Stimulated activated naive CD8-positive, alpha-beta T cell treated with anti-CD3 and anti-CD28 coated beads, Interleukin-15, Interleukin-2, amounts not matched to agents 100 ng/mL and 50 ng/mL, for 24 hours (primary cell): ENCODE data around the gene RAMP1.
A peak's percentile ranks its signal among the peaks of the same experiment; 100 is the strongest.

Source experiments
- H3K27ac Mint-ChIP-seq: one replicate; pipeline ENCODE4 v1.8.0; 2021; ENCODE audit warnings: mild to moderate bottlenecking, mixed read lengths
- H3K27me3 Mint-ChIP-seq: one replicate; pipeline ENCODE4 v1.8.0; 2021; ENCODE audit warnings: mixed read lengths
- H3K36me3 Mint-ChIP-seq: one replicate; pipeline ENCODE4 v1.8.0; 2021; ENCODE audit warnings: low read depth, mixed read lengths
- H3K4me1 Mint-ChIP-seq: one replicate; pipeline ENCODE4 v1.8.0; 2021; ENCODE audit warnings: low read depth, mixed read lengths
- H3K4me3 Mint-ChIP-seq: one replicate; pipeline ENCODE4 v1.8.0; 2021; ENCODE audit warnings: mild to moderate bottlenecking, mixed read lengths
- H3K9me3 Mint-ChIP-seq: one replicate; pipeline ENCODE4 v1.8.0; 2021; ENCODE audit warnings: mixed read lengths

Gene RAMP1

DNA sequence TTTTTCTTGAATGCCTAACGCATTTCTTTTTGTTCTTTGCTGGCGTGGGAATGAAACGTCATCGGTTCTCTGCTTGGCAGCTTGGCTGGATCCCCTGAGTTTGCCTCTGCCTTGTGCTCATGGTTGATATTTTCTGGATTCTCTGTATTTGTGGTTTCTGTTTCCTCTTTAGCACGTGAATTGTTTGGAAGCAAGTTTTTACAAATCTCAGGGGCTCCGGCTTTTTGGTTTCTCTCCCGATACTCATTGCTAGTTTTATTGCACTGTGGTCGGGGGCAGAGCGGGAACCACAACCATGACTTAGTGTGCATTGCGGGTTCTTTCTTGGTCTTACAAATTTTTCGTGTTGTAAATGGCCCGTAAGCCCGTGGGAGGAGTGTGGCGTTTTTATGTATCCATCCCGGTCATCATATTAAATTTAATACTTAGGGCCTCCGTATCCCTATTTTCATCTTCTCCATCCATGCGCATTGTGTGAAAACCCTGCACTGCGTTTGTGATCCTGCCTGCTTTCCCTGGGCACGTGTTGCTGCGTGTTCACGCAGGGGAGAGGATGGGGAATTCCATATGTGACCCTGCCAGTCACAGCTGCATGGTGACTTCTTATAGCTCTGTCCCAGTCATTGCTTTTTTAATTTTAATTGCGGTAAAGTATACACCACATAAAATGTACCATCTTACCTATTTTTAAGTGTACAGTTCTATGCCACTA is 9.4 kb downstream of the RAMP1 start:
- peak overlapping the region; percentile 38 for H3K27ac Mint-ChIP-seq
- H3K36me3 Mint-ChIP-seq: no peaks in the 10 kb centered on the region
- peaks cover 18% of the 10 kb centered on the region for H3K4me1 Mint-ChIP-seq
- H3K9me3 Mint-ChIP-seq: no peaks in the 10 kb centered on the region
- peaks cover 32% of the 10 kb centered on the region for H3K27me3 Mint-ChIP-seq
- H3K4me3 Mint-ChIP-seq: no peak overlapping the region

DNA sequence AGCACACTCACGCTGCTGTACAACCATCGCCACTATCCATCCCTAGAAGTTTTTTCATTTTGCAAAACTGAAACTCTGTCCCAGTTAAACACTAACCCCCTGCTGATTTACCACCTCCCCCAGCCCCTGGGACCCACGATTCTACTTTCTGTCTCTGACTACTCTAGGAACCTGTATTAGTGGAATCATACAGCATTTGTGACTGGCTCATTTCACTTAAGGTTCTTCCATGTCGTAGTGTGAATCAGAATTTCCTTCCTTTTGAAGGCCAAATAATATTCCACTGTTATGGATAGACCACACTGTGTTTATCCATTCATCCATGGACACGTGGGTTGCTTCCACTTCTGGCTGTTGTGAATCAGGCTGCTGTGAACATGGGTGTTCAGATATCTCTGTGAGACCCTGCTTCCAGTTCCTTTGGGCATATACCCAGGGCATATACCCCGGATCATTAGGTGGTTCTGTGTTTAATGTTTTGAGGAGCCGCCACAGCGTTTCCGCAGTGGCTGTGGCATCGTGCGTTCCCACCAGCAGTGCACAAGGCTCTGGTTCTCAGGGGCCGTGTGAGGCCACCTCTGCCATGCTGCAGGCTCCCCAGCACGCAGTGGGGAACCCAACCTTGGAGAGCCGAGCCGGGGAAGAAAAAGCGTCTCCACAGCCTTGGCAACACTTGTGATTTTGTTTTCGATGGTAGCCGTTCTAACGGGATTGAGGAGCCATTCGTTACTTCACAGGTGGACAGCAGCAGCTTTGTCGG is 10.1 kb downstream of the RAMP1 start:
- peaks cover 32% of the 10 kb centered on the region for H3K27me3 Mint-ChIP-seq
- H3K4me3 Mint-ChIP-seq: no peak overlapping the region
- no peak overlapping the region for H3K27ac Mint-ChIP-seq
- H3K9me3 Mint-ChIP-seq: no peaks in the 10 kb centered on the region
- no peaks in the 10 kb centered on the region for H3K36me3 Mint-ChIP-seq
- H3K4me1 Mint-ChIP-seq: peaks cover 19% of the 10 kb centered on the region

DNA sequence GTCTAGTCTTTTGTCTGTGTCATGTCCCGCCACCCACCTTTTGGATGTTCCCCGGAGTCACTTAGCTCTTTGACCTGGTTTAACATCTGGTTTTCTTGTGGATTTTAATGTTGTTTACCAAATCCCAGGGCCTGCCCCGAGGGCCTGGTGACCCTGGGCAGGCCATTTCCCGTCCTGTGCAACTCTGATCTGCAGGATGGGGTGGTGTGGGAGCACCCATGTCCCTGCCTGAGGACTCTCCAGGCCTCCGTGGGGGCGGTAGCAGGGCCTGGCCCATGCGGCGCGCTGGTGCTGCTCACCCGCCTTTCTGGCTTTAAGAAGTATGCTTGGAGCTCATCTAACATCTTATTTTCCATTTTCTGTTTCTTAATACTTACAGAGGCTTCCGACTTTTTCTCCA is 10.7 kb downstream of the RAMP1 start:
- Mint-ChIP-seq H3K4me3 (no peak overlapping the region), H3K27me3 (peaks cover 32% of the 10 kb centered on the region), H3K9me3 (no peaks in the 10 kb centered on the region), H3K27ac (peak overlapping the region; percentile 5), H3K4me1 (peaks cover 19% of the 10 kb centered on the region), H3K36me3 (no peaks in the 10 kb centered on the region)

DNA sequence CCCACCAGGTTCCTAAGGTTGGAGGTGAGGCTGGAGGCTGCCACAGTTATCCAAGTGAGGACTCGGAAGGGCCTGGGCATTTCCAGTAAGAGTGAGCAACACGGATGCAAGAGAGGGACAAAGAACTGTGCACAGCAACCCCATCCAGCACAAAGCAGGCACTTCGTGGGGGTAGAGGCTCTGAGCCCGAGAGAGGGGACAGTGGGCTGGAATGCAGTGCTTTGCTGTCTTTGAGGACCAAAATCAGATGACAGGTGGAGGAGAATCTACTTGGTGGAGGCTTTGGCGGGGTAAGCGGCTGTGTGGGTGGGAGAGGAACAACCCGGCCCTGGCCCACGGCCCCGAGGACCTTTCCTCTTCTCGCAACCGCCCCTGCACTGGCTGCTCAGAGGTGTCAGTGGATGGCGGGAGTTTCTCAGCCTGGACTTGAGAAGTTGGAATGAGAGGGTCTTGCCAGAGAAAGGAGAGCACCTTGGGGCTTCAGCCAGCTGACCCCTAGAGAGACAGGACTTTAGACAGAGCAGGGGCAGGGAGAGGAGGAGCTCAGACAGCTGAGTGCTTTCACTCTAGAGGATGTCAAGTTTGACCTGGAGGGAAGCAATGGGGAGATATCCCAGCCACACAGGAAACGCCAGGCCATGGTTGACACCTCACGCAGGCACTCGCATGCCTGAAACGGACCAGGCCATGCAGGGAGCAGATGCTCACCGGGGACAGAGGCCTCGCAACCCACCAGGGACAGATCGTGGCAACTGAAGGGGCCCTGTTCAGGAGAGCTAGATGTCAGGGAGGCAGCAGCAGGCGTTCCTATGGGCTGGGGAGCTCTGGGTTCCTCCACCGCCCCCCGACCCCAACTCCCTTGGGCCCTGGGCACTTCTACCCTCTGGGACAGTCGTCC is 11.6 kb downstream of the RAMP1 start:
- Mint-ChIP-seq H3K36me3 (no peaks in the 10 kb centered on the region), H3K4me1 (peaks cover 19% of the 10 kb centered on the region), H3K4me3 (no peak overlapping the region), H3K27ac (no peak overlapping the region), H3K9me3 (no peaks in the 10 kb centered on the region), H3K27me3 (peaks cover 32% of the 10 kb centered on the region)

DNA sequence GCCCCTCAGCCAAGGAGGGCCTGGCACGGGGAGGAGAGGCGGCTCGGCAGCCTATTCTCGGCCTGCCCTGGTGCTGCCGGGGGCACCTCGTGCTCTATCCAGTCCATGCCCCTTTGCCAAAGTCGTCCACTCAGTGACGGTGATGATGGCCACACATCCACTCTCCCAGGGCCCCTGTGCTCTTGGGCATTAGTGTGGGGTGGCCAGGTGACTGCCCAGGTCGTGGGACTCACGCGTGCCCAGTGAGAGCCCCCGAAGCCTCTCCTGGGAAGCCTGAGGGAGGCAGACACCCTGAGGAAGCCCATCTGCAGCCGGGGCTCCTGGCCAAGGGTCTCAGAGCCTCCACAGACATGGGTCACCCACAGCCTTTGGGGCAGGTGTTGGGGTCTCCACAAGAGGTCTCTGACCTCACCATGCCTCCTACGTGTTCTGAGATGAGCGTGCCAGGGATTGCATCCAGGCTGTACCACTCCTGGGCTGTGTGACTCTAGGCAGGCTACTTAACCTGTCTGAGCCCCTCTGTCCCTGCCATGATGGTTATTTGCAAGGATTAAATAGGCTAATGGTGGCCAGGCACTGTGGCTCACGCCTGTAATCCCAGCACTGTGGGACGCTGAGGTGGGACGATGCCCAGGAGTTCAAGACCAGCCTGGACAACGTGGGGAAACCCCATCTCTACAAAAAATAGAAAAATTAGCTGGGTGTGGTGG is 12.9 kb downstream of the RAMP1 start:
- Mint-ChIP-seq H3K27ac (no peak overlapping the region), H3K4me1 (peaks cover 19% of the 10 kb centered on the region), H3K27me3 (peaks cover 32% of the 10 kb centered on the region), H3K9me3 (no peaks in the 10 kb centered on the region), H3K4me3 (no peak overlapping the region), H3K36me3 (no peaks in the 10 kb centered on the region)

DNA sequence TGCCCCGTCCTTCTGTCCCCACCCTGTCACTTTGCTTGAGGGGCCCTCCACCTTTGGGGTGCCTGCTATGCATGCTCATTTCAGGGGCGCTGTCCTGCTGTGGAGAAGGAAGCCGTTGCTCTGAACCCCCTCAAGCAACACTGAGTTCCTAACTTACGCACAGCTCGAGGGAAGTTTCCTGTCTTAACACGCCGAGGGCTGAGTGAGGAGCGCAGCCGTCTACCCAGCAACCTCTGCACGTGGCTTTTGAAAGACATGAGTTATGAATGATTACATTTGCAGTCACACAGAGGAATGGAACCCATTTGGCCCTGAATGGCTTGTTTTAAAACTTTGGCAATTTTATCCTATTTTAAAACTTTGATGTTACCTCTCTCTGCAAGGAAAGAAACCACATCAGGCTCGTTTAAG is 14.0 kb downstream of the RAMP1 start:
- H3K4me3 Mint-ChIP-seq: no peak overlapping the region
- H3K9me3 Mint-ChIP-seq: no peaks in the 10 kb centered on the region
- H3K36me3 Mint-ChIP-seq: no peaks in the 10 kb centered on the region
- H3K27ac Mint-ChIP-seq: no peak overlapping the region
- H3K27me3 Mint-ChIP-seq: peaks cover 26% of the 10 kb centered on the region
- peaks cover 17% of the 10 kb centered on the region for H3K4me1 Mint-ChIP-seq

DNA sequence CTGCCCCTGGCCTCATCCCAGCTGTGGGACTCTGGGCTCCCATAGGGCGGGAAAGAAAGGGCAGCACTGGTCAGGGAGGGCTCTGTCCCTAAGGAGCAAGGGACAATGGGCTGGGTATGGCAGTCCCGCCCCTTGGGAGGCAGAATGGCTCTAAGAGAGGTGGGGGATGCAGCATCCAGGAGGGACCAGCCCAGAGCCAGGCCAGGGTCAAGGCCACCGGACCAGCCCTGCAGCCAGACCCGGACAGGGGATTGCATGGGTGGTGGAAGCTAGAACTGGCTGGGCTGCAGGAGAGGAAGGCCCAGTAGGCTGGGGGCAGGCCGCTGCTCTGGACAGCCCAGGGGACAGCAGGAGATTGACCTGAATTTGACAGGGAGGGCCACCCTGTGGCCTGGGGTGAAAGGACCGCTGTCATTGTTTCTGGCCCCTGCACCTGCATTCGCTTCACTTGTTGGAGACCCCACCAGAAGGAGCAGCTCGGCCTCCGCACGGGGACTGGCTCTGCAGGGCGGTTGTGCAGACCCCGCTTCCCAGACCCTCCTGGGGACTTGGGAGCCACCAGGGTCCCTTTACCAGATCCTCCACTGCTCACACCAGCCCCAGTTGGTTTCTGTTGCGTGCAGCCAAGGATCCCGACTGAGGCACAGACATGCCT is 14.6 kb downstream of the RAMP1 start:
- Mint-ChIP-seq H3K4me1 (peaks cover 11% of the 10 kb centered on the region), H3K4me3 (no peak overlapping the region), H3K27me3 (peaks cover 20% of the 10 kb centered on the region), H3K9me3 (no peaks in the 10 kb centered on the region), H3K36me3 (no peaks in the 10 kb centered on the region), H3K27ac (no peak overlapping the region)

DNA sequence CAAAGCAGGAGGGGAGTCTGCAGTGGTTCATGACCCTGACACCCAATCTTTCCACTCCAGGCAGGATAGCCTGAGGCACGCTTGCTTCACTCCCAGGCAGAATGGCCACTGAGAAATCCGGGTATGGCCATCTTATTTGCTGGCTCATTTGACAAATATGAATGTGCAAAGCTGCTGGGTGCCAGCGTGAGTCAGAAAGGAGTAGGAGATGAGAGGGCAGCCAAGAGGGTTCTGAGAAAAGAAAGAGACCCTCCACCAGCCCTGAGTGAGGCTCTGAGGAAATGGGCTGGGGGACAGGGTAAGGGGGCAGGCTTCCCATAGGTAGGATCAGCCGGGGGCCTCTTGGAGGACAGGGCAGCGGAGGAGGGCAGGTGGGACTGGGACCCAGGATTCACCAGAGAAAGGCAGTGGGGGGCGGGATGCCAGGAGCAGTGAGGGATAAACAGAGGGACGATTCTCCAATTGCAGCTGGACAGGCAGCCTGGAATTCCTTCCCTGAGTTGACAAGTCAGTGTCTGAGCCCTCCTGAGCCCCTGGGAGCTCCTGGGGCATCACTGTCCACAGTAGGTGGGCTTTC is 15.2 kb downstream of the RAMP1 start:
- Mint-ChIP-seq H3K27ac (no peak overlapping the region), H3K27me3 (peaks cover 13% of the 10 kb centered on the region), H3K36me3 (no peaks in the 10 kb centered on the region), H3K4me1 (peaks cover 7% of the 10 kb centered on the region), H3K9me3 (no peaks in the 10 kb centered on the region), H3K4me3 (no peak overlapping the region)

DNA sequence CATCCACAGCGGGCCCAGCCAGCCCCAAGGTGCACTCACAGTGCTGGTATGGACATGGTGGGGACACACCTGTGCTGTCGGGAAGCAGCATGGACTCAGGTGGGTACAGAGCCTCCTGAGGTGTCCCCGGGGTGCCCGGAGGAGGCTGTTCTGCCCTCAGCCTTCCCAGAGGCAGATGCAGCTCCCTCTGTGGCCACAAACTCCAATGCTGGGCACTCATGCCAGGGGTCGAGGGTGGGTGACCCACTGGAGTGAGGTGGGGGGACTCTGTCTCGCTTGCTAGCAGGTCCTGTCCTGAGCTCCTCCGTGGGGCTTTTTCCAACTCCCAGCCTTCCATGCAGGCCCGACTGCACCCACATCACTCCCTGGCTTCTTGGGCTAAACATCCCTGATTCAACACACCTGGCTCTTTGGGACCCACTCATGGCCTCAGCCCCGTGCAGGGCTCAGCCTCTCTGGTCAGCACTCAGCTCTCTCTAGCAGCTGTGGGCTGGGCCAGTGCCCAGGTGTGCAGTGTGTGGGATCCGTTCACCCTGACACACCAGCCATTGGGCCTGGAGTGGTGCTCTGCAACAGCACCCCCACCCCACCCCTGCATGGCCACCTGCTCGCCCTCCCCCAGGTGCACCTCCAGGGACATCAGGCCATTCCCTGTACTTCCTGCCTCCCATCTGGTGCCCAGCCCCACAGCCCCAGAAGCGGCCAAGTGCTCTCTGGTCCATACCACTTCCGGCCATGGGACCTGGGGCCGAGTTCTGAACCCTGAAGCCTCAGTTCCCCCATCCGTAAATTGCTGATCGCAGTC is 16.0 kb downstream of the RAMP1 start:
- Mint-ChIP-seq H3K4me1 (peaks cover 7% of the 10 kb centered on the region), H3K27ac (no peak overlapping the region), H3K9me3 (no peaks in the 10 kb centered on the region)

DNA sequence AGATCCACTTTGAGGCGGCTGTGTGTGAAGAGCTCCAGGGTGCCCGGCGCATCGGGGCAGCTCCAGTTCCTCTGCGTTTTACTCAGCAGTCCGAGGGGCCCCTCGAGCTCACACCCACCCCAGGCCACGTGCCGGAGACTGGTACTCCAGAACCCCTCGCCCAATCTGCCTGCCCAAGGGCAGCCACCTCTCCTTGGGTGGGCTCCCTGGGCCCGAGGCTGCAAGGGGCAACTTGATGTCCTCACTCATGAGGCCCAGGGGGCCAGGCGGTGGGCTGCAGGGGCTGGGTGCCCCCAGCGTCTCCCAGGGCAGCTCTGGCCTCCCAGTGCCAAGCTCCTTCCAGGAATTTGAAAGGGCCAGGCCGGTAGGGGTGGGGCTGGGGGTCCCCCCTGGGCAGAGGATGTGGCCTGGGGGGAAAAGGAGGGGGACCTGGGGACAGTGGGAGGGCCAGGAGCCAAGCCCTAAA is 16.7 kb downstream of the RAMP1 start:
- no peak overlapping the region for H3K4me3 Mint-ChIP-seq
- H3K4me1 Mint-ChIP-seq: peaks cover 7% of the 10 kb centered on the region
- no peaks in the 10 kb centered on the region for H3K36me3 Mint-ChIP-seq
- H3K9me3 Mint-ChIP-seq: no peaks in the 10 kb centered on the region
- peaks cover 6% of the 10 kb centered on the region for H3K27me3 Mint-ChIP-seq
- H3K27ac Mint-ChIP-seq: no peak overlapping the region

More for the DNA sequence above, 16.0 kb downstream of the RAMP1 start:
- no peaks in the 10 kb centered on the region for H3K36me3 Mint-ChIP-seq
- no peak overlapping the region for H3K4me3 Mint-ChIP-seq
- peaks cover 9% of the 10 kb centered on the region for H3K27me3 Mint-ChIP-seq

DNA sequence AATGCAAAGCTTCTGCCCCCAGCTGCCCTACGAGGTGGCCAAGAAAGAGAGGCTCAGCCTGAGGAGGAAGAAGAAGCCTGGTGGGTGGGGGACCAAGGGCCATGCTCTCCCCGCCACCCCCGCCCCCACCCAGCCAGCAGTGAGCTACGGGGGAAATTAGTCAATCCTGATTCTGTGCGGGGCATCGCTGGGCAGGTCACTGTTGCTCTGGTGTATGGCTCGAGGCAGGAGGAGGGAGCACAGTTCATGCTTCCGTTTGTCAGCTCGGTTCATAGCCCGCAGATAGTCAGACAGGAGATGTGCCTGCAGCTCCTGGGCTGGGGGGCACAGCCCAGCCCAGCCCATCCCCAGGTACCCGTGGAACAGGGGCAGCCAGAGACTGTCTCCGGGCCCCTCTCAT is 17.1 kb downstream of the RAMP1 start:
- Mint-ChIP-seq H3K4me3 (no peak overlapping the region), H3K27ac (no peak overlapping the region), H3K36me3 (no peaks in the 10 kb centered on the region), H3K9me3 (no peaks in the 10 kb centered on the region), H3K4me1 (peaks cover 7% of the 10 kb centered on the region), H3K27me3 (peaks cover 3% of the 10 kb centered on the region)

DNA sequence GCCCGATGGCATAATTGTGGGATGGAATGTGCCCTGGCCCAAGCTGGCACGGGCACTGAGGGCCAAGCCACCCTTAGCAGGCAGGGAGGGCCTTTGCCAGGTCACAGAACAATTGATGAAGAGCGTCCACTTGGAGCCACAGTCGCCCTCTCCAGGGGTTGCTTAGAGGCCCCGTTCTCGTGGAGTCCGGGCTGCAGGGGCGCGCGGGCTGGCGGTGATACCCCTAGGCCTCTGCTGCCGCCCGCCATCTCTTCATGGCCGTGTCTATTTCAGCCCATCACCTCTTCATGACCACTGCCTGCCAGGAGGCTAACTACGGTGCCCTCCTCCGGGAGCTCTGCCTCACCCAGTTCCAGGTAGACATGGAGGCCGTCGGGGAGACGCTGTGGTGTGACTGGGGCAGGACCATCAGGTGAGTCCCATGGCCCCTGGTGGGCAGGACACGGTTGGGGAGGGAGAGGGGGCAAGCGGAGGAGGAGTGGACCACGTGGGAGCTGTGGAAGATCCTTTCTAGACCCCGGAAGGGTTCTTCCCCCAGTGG is 17.6 kb downstream of the RAMP1 start:
- Mint-ChIP-seq H3K27ac (no peak overlapping the region), H3K27me3 (no peaks in the 10 kb centered on the region), H3K4me1 (peaks cover 7% of the 10 kb centered on the region), H3K36me3 (no peaks in the 10 kb centered on the region), H3K9me3 (no peaks in the 10 kb centered on the region), H3K4me3 (no peak overlapping the region)
